Measurements from ENCODE around the gene DTNBP1.

The DTNBP1 gene

GRCh38 chr6:15474196-15474595, 188.6 kb downstream of the DTNBP1 start:
- DNase-seq: no peak

- DNase-seq: no peak
Measured at GRCh38 chr6:15473741-15474161, 189.1 kb downstream of the DTNBP1 start.

DNA sequence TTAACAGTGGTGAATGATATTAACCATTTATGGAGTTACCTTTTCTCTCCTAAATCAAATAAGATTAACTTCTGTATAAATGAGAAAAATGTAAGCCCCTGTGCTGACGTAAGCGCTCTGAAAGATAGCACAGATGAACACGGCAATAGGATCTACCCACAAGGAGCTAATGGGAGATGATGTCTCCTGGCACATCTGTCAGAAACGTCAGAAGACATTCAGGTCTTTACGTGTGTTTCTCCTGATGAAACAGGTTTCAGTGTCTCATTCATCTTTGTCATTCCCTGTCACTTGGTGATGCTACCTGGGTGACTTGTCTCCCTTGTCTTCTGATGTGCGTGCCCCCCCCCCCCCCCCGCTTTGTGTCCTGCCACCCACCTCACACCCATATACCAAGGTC, 189.7 kb downstream of the DTNBP1 start:
- no peak for DNase-seq
